Measurements from ENCODE around the gene PNMT.

DNA sequence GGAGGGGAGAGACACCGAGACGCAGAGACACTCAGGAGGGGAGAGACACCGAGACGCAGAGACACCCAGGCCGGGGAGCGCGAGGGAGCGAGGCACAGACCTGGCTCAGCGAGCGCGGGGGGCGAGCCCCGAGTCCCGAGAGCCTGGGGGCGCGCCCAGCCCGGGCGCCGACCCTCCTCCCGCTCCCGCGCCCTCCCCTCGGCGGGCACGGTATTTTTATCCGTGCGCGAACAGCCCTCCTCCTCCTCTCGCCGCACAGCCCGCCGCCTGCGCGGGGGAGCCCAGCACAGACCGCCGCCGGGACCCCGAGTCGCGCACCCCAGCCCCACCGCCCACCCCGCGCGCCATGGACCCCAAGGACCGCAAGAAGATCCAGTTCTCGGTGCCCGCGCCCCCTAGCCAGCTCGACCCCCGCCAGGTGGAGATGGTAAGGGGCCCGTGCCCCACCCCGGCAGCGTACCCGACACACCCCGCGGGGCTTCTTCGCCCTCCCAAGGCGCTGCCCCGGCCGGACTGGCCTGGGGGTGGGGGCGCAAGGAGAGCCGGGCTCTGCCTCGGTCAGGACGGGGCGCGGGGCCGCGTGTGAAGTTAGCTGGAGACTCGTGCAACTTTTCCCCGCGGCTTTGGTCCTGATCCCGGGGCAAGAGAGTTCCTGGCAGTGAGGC lies 41.1 kb upstream of the PNMT start:
- TF ChIP-seq POLR2AphosphoS5 (IDR thresholded peaks at IDR 0.05; ENCODE audit: low read depth) (no peak), CTCF (conservative IDR thresholded peaks at IDR 0.05; ENCODE audit: low read depth in 2 of 2) (no peak), EZH2phosphoT487 (IDR thresholded peaks at IDR 0.05; ENCODE audit: unreplicated experiment) (no peak), ETS1 (IDR thresholded peaks at IDR 0.05) (no peak), NANOG (IDR thresholded peaks at IDR 0.05; ENCODE audit: borderline replicate concordance) (no peak), EZH2 (IDR thresholded peaks at IDR 0.05; ENCODE audit: low read depth, unreplicated experiment) (peak; percentile 2), JUNB (IDR thresholded peaks at IDR 0.05; ENCODE audit: unreplicated experiment) (no peak), CREB1 (CRISPR knock-in tag; IDR thresholded peaks at IDR 0.05; ENCODE audit: low read depth) (no peak), ZNF114 (CRISPR knock-in tag; IDR thresholded peaks at IDR 0.05) (no peak)
- TF ChIP-seq, protein P1, sequence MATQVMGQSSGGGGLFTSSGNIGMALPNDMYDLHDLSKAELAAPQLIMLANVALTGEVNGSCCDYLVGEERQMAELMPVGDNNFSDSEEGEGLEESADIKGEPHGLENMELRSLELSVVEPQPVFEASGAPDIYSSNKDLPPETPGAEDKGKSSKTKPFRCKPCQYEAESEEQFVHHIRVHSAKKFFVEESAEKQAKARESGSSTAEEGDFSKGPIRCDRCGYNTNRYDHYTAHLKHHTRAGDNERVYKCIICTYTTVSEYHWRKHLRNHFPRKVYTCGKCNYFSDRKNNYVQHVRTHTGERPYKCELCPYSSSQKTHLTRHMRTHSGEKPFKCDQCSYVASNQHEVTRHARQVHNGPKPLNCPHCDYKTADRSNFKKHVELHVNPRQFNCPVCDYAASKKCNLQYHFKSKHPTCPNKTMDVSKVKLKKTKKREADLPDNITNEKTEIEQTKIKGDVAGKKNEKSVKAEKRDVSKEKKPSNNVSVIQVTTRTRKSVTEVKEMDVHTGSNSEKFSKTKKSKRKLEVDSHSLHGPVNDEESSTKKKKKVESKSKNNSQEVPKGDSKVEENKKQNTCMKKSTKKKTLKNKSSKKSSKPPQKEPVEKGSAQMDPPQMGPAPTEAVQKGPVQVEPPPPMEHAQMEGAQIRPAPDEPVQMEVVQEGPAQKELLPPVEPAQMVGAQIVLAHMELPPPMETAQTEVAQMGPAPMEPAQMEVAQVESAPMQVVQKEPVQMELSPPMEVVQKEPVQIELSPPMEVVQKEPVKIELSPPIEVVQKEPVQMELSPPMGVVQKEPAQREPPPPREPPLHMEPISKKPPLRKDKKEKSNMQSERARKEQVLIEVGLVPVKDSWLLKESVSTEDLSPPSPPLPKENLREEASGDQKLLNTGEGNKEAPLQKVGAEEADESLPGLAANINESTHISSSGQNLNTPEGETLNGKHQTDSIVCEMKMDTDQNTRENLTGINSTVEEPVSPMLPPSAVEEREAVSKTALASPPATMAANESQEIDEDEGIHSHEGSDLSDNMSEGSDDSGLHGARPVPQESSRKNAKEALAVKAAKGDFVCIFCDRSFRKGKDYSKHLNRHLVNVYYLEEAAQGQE (IDR thresholded peaks at IDR 0.05; ENCODE audit: unreplicated experiment), result no peak
